IMR-90 (cell line): Measurements from ENCODE around the gene DCAKD. TPM values are rescaled to one million over a fixed set of nuclear protein-coding genes. Genes with fewer than 3 reads are reported as not detected.

ENCODE experiments used
- ATAC-seq: fragments of 200-7000 bp; cut with Tn5 transposase; 2 replicates; pipeline ENCODE4 v1.9.1; 2020; ENCODE audit warnings: low read depth, mild to moderate bottlenecking, moderate library complexity
- BruUV-seq: library from RNA; stranded (reverse); fragments of 400-500 nt; replicated peaks from 2 replicates; lab custom pipeline; 2021; lab: Mats Ljungman, UMichigan
- CTCF ChIA-PET: fragments of 300-600 bp; formaldehyde crosslinking; extraction: SDS; loops from one replicate; lab custom pipeline; 2021; ENCODE audit warnings: antibody characterized with exemption; lab: Yijun Ruan, JAX
- POLR2A ChIA-PET: fragments of 300-600 bp; sonication (Branson Sonifier 250); formaldehyde crosslinking; loops from one replicate; lab custom pipeline; 2022; ENCODE audit warnings: antibody characterized with exemption; ENCODE audit not compliant: unreplicated experiment; lab: Charles Lee
- DNase-seq: peaks from one replicate; pipeline ENCODE4 v3.0.0; 2013
- H2AFZ ChIP-seq: replicated peaks from 2 replicates; pipeline ENCODE3; 2013; ENCODE audit warnings: low read length, mild to moderate bottlenecking; ENCODE audit not compliant: poor library complexity
- H2AK5ac ChIP-seq: 2 replicates; pipeline ENCODE4 v1.6.1; 2013; ENCODE audit warnings: low read depth, low read length, inconsistent platforms
- H2AK9ac ChIP-seq: replicated peaks from 2 replicates; pipeline ENCODE3; 2013; ENCODE audit warnings: mild to moderate bottlenecking, low read depth, low read length, moderate library complexity; ENCODE audit not compliant: poor library complexity
- H2BK120ac ChIP-seq: 2 replicates; pipeline ENCODE4 v1.6.1; 2013; ENCODE audit warnings: low read depth, low read length, inconsistent platforms
- H2BK15ac ChIP-seq: 3 replicates; pipeline ENCODE4 v1.6.1; 2013; ENCODE audit warnings: low read depth, low read length, inconsistent platforms
- H2BK20ac ChIP-seq: 2 replicates; pipeline ENCODE4 v1.6.1; 2013; ENCODE audit warnings: low read depth, mild to moderate bottlenecking, inconsistent platforms, low read length, moderate library complexity
- H2BK5ac ChIP-seq: 2 replicates; pipeline ENCODE4 v1.6.1; 2013; ENCODE audit warnings: mild to moderate bottlenecking, low read depth, low read length, inconsistent platforms; ENCODE audit not compliant: poor library complexity, severe bottlenecking
- H3K14ac ChIP-seq: replicated peaks from 2 replicates; pipeline ENCODE4 v1.6.1; 2013; ENCODE audit warnings: low read depth, low read length, inconsistent platforms
- H3K18ac ChIP-seq: 2 replicates; pipeline ENCODE4 v1.6.1; 2013; ENCODE audit warnings: low read depth, low read length, control low read depth
- H3K23ac ChIP-seq: 2 replicates; pipeline ENCODE4 v1.6.1; 2013; ENCODE audit warnings: low read depth, low read length, inconsistent platforms
- H3K27ac ChIP-seq: 2 replicates; pipeline ENCODE4 v1.5.1; 2013; ENCODE audit warnings: mild to moderate bottlenecking, control low read depth, low read length; ENCODE audit not compliant: insufficient read depth
- H3K27me3 ChIP-seq: 2 replicates; pipeline ENCODE4 v1.6.1; 2013; ENCODE audit warnings: low read length; ENCODE audit not compliant: control insufficient read depth, insufficient read depth
- H3K36me3 ChIP-seq: 2 replicates; pipeline ENCODE4 v1.6.1; 2013; ENCODE audit warnings: low read length, mixed read lengths; ENCODE audit not compliant: control insufficient read depth, insufficient read depth
- H3K4ac ChIP-seq: 2 replicates; pipeline ENCODE4 v1.6.1; 2013; ENCODE audit warnings: low read depth, low read length, inconsistent platforms
- H3K4me1 ChIP-seq: 2 replicates; pipeline ENCODE4 v1.6.1; 2013; ENCODE audit warnings: low read length, mixed read lengths; ENCODE audit not compliant: control insufficient read depth, insufficient read depth
- H3K4me2 ChIP-seq: 2 replicates; pipeline ENCODE4 v1.6.1; 2013; ENCODE audit warnings: low read depth, mild to moderate bottlenecking, control low read depth, low read length, moderate library complexity
- H3K4me3 ChIP-seq: 2 replicates; pipeline ENCODE4 v1.5.1; 2013; ENCODE audit warnings: low read depth, mild to moderate bottlenecking, control low read depth, low read length, moderate library complexity; ENCODE audit not compliant: insufficient read depth
- H3K56ac ChIP-seq: 2 replicates; pipeline ENCODE4 v1.6.1; 2013; ENCODE audit warnings: low read length, inconsistent platforms; ENCODE audit not compliant: insufficient read depth; ENCODE audit errors: extremely low read depth
- H3K79me1 ChIP-seq, 2 experiments: 2 replicates each; pipeline ENCODE4 v1.6.1; 2013; ENCODE audit warnings: low read length in 2 of 2, inconsistent platforms in 1 of 2, low read depth in 1 of 2
- H3K9ac ChIP-seq: 2 replicates; pipeline ENCODE4 v1.6.1; 2013; ENCODE audit warnings: low read depth, low read length, control low read depth
- H3K9me1 ChIP-seq: 2 replicates; pipeline ENCODE4 v1.6.1; 2013; ENCODE audit warnings: low read length, inconsistent platforms; ENCODE audit not compliant: insufficient read depth
- H3K9me3 ChIP-seq: 2 replicates; pipeline ENCODE4 v1.6.1; 2013; ENCODE audit warnings: low read length; ENCODE audit not compliant: control insufficient read depth, insufficient read depth
- H4K20me1 ChIP-seq: 2 replicates; pipeline ENCODE4 v1.6.1; 2013; ENCODE audit warnings: low read length, inconsistent platforms; ENCODE audit not compliant: insufficient read depth
- H4K5ac ChIP-seq: 2 replicates; pipeline ENCODE4 v1.6.1; 2013; ENCODE audit warnings: mild to moderate bottlenecking, low read depth, low read length, control low read depth
- H4K8ac ChIP-seq, 2 experiments: 2 replicates each; pipeline ENCODE4 v1.6.1; 2013; ENCODE audit warnings: low read depth in 2 of 2, low read length in 2 of 2, control low read depth in 1 of 2, inconsistent platforms in 1 of 2
- H4K91ac ChIP-seq: 2 replicates; pipeline ENCODE4 v1.6.1; 2013; ENCODE audit warnings: low read depth, low read length, inconsistent platforms; ENCODE audit not compliant: insufficient read depth
- BHLHE40 ChIP-seq: fragments of 150-350 bp; IDR thresholded peaks from 2 replicates; pipeline ENCODE4 v1.6.1; 2016; ENCODE audit warnings: mild to moderate bottlenecking, low read depth, low read length
- CEBPB ChIP-seq: IDR thresholded peaks from 2 replicates; pipeline ENCODE4 v1.6.1; 2012; ENCODE audit warnings: low read depth, low read length, improper control_type of control experiment
- CHD1 ChIP-seq: IDR thresholded peaks from 2 replicates; pipeline ENCODE4 v1.6.1; 2012; ENCODE audit warnings: low read depth, low read length, improper control_type of control experiment
- CTCF ChIP-seq: conservative IDR thresholded peaks from 2 replicates; pipeline ENCODE4 v1.5.1; 2012; ENCODE audit warnings: mild to moderate bottlenecking, low read depth, low read length, improper control_type of control experiment
- FOS ChIP-seq: fragments of 150-350 bp; IDR thresholded peaks from 2 replicates; pipeline ENCODE4 v1.6.1; 2016; ENCODE audit warnings: low read depth, low read length
- MAFK ChIP-seq: IDR thresholded peaks from 2 replicates; pipeline ENCODE4 v1.6.1; 2012; ENCODE audit warnings: low read depth, low read length, improper control_type of control experiment
- MAZ ChIP-seq: IDR thresholded peaks from 2 replicates; pipeline ENCODE4 v1.6.1; 2012; ENCODE audit warnings: low read depth, mild to moderate bottlenecking, low read length, improper control_type of control experiment, moderate library complexity, borderline replicate concordance
- MXI1 ChIP-seq: IDR thresholded peaks from 2 replicates; pipeline ENCODE4 v1.6.1; 2012; ENCODE audit warnings: low read depth, mild to moderate bottlenecking, low read length, moderate library complexity, borderline replicate concordance
- NFE2L2 ChIP-seq: fragments of 150-350 bp; IDR thresholded peaks from 2 replicates; pipeline ENCODE4 v1.6.1; 2016; ENCODE audit warnings: low read depth, mild to moderate bottlenecking, low read length
- POLR2A ChIP-seq: IDR thresholded peaks from 2 replicates; pipeline ENCODE4 v1.6.1; 2012; ENCODE audit warnings: mild to moderate bottlenecking, low read depth, low read length
- RAD21 ChIP-seq: IDR thresholded peaks from 2 replicates; pipeline ENCODE4 v1.6.1; 2012; ENCODE audit warnings: low read length, improper control_type of control experiment
- RCOR1 ChIP-seq: IDR thresholded peaks from 2 replicates; pipeline ENCODE4 v1.6.1; 2012; ENCODE audit warnings: mild to moderate bottlenecking, low read length, improper control_type of control experiment; ENCODE audit not compliant: insufficient replicate concordance
- RFX5 ChIP-seq: IDR thresholded peaks from 2 replicates; pipeline ENCODE4 v1.8.0; 2012; ENCODE audit warnings: low read depth, mild to moderate bottlenecking, low read length, moderate library complexity
- SMC3 ChIP-seq: fragments of 150-350 bp; IDR thresholded peaks from 2 replicates; pipeline ENCODE4 v1.6.1; 2016; ENCODE audit warnings: low read depth, mild to moderate bottlenecking, antibody characterized with exemption, low read length, moderate library complexity
- WGBS, 2 experiments: methylation state at CpG; one replicate each; pipeline versions ENCODE4 v1.1.5 to v1.1.7; 2013; ENCODE audit warnings: missing lambda C conversion rate in 2 of 2; ENCODE audit not compliant: insufficient read length in 1 of 2; ENCODE audit errors: extremely low coverage in 2 of 2; 5-methylcytosine and 5-hydroxymethylcytosine counted together
- dilution Hi-C: fragments of 300-500 bp; cut with HindIII; formaldehyde crosslinking; loops from one replicate; pipeline ENCODE4 v1.14.3; 2018; ENCODE audit warnings: low sequenced_read_pairs; ENCODE audit not compliant: unreplicated experiment
- in situ Hi-C: fragments of 300-500 bp; cut with MboI; formaldehyde crosslinking; loops from 3 replicates; pipeline ENCODE4 v1.14.3; 2019; ENCODE audit warnings: low sequenced_read_pairs, inconsistent platforms, mixed read lengths
- intact Hi-C: fragments of 100-400 bp; cut with micrococcal nuclease; formaldehyde crosslinking; loops from 2 replicates; pipeline ENCODE4 v1.10.0; 2022
- polyA plus RNA-seq, 3 experiments: library from polyadenylated mRNA; depleted of rRNA; stranded (reverse); fragments of >200 nt; gene quantifications; 2 replicates each; pipeline ENCODE4 v1.2.3, GENCODE V29; 2012; ENCODE audit warnings: low replicate concordance in 1 of 3
- total RNA-seq: library from RNA; depleted of rRNA; stranded (reverse); fragments of >200 nt; gene quantifications from 2 replicates; pipeline ENCODE4 v1.2.3, GENCODE V29; 2012
- TF ChIP-seq, protein P1 (sequence below): fragments of 150-350 bp; IDR thresholded peaks from 2 replicates; pipeline ENCODE4 v1.6.1; 2017; ENCODE audit warnings: mild to moderate bottlenecking, antibody characterized with exemption, low read length, low read depth
- TF ChIP-seq, protein P2 (sequence below): fragments of 150-350 bp; IDR thresholded peaks from 2 replicates; pipeline ENCODE4 v1.6.1; 2016; ENCODE audit warnings: low read depth, mild to moderate bottlenecking, low read length, moderate library complexity, borderline replicate concordance

DCAKD gene
- total and polyA plus RNA-seq, 2 of the 4 experiments (the other 2 are of a cell fraction), result 31.3 to 47.9 TPM

GRCh38 chr17:44990994-44991393, 60.4 kb downstream of the DCAKD start:
- BruUV-seq, result no TSS peak
- Histone ChIP-seq H3K4me3 (no peak overlapping the region), H3K27ac (no peak overlapping the region), H3K18ac (no peak overlapping the region), H3K4me1 (peaks cover 2% of the 10 kb centered on the region; the same call in 1 of the 2 replicates), H2AK5ac (no peak overlapping the region), H2BK5ac (no peak overlapping the region), H2AK9ac (no peak overlapping the region), H3K9me3 (no peaks in the 10 kb centered on the region), H4K5ac (no peak overlapping the region), H2BK15ac (no peak overlapping the region), H3K23ac (no peak overlapping the region), H4K20me1 (no peaks in the 10 kb centered on the region), H3K56ac (no peak overlapping the region), H3K4me2 (no peak overlapping the region), H2BK120ac (no peak overlapping the region), H3K4ac (no peak overlapping the region), H3K9me1 (no peaks in the 10 kb centered on the region), H2AFZ (no peak overlapping the region), H3K36me3 (no peaks in the 10 kb centered on the region), H3K14ac (no peak overlapping the region), H4K91ac (no peak overlapping the region), H3K79me1 (no peaks in the 10 kb centered on the region), H2BK20ac (no peak overlapping the region), H3K9ac (no peak overlapping the region), H3K27me3 (peaks cover 21% of the 10 kb centered on the region), H4K8ac (no peak overlapping the region)
- DNase-seq (no peak), ATAC-seq (no peak)
- dilution Hi-C loops (no loop called here), intact Hi-C loops (no loop called here), in situ Hi-C loops (no loop called here)
- ChIA-PET CTCF (no interaction called here), POLR2A (no interaction called here)
- TF ChIP-seq CEBPB (no peak), CHD1 (no peak), MXI1 (no peak), MAFK (no peak), MAZ (no peak), RCOR1 (no peak), CTCF (no peak), BHLHE40 (no peak), NFE2L2 (no peak), RAD21 (no peak), FOS (no peak), RFX5 (no peak), POLR2A (no peak), SMC3 (no peak)
- TF ChIP-seq, protein P1, sequence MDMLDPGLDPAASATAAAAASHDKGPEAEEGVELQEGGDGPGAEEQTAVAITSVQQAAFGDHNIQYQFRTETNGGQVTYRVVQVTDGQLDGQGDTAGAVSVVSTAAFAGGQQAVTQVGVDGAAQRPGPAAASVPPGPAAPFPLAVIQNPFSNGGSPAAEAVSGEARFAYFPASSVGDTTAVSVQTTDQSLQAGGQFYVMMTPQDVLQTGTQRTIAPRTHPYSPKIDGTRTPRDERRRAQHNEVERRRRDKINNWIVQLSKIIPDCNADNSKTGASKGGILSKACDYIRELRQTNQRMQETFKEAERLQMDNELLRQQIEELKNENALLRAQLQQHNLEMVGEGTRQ, result no peak
- TF ChIP-seq, protein P2, sequence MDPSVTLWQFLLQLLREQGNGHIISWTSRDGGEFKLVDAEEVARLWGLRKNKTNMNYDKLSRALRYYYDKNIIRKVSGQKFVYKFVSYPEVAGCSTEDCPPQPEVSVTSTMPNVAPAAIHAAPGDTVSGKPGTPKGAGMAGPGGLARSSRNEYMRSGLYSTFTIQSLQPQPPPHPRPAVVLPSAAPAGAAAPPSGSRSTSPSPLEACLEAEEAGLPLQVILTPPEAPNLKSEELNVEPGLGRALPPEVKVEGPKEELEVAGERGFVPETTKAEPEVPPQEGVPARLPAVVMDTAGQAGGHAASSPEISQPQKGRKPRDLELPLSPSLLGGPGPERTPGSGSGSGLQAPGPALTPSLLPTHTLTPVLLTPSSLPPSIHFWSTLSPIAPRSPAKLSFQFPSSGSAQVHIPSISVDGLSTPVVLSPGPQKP, result no peak
- no CpG with 5 or more reads among the region's 10 CpGs for WGBS, 2 experiments
